ENCODE data around the gene TOM1L2.

GRCh38 chr17:17987187-17987896 lies 15.1 kb upstream of the TOM1L2 start:
- TF ChIP-seq CTCF (IDR thresholded peaks at IDR 0.05; ENCODE audit: low read depth, low read length, poor library complexity, severe bottlenecking) (no peak), EZH2phosphoT487 (IDR thresholded peaks at IDR 0.05; ENCODE audit: borderline replicate concordance, low read length) (no peak)
